ENCODE measurements around the gene KRTAP10-9.
"Not testable (repeated sequence)": the region's sequence is repeated elsewhere in the genome, so short reads cannot be mapped to it uniquely, and the experiment has no call there.

The KRTAP10-9 gene

DNA sequence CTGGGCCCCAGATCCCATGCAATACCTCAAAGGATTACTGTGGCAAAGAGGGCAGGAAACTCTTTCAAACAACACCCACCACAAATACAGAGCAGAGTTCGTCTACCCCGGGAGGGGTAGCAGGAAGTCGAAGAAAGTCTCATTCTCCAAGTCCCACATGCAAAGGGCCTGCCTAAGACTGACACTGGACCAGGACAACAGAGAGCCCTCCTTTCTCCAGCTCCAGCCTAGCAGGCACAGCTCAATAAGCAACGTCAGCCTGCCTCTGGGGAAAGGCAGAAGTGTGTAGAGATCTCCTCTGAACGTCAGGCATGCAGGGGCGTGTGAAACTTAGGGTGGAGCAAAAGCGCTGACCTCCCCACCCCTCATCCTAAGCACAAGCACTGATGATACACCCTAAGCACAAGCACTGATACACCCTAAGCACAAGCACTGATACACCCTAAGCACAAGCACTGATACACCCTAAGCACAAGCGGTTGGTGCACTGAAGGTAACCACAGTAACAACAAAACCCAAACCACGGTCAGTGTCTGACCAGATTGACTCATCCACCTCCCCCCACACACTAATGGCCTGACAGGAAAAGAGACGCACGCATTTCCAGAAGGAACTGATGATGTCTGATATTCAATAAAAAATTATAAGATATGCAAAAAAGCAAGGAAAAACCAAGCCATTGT lies 32.2 kb downstream of the KRTAP10-9 start:
- no peaks in the 10 kb centered on the region for H3K36me3 ChIP-seq (ENCODE audit: control insufficient read depth in 2 of 2, insufficient read depth in 1 of 2, low read length in 2 of 2)
- CTCF ChIA-PET, result interaction anchor here (0.6 kb wide), 1 partner anchor 282 kb away, joined by 4 read pairs; no protein-coding TSS in a partner anchor

DNA sequence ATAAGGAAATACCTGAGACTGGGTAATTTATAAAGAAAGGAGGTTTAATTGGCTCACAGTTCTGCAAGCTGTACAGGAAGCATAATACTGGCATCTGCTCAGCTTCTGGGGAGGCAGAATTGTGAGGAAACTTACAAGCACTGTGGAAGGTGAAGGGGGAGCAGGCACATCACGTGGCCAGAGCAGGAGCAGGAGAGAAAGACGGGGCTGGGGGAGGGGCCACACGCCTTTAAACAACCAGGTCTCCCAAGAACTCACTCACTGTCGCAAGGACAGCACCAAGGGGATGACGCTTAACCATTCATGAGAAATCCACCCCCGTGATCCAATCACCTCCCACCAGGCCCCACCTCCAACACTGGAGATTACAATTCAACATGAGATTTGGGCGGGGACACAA lies 34.7 kb downstream of the KRTAP10-9 start:
- TF ChIP-seq EGR2 (tag by site-specific recombination; IDR thresholded peaks at IDR 0.05; ENCODE audit: low read depth), result 0 out of 2 replicates have a peak, but pooled peaks have one; percentile 12
- H3K27ac ChIP-seq (ENCODE audit: extremely low read depth, low read depth, low read length); H3K9me3 ChIP-seq (ENCODE audit: control insufficient read depth, insufficient read depth, low read depth, low read length); CTCF ChIA-PET; H3K36me3 ChIP-seq (ENCODE audit: control insufficient read depth in 2 of 2, insufficient read depth in 1 of 2, low read length in 2 of 2); POLR2A ChIA-PET; H3K4me1 ChIP-seq (ENCODE audit: control insufficient read depth, insufficient read depth, low read length); H3K4me3 ChIP-seq (ENCODE audit: low read depth, low read length): not testable (repeated sequence)

More for the DNA sequence above, 32.2 kb downstream of the KRTAP10-9 start:
- Histone ChIP-seq H3K4me3 (ENCODE audit: low read depth, low read length) (no peak overlapping the region), H3K9me3 (ENCODE audit: control insufficient read depth, insufficient read depth, low read depth, low read length) (no peaks in the 10 kb centered on the region), H3K4me1 (ENCODE audit: control insufficient read depth, insufficient read depth, low read length) (no peaks in the 10 kb centered on the region), H3K27ac (ENCODE audit: extremely low read depth, low read depth, low read length) (no peak overlapping the region)
- POLR2A ChIA-PET, result no interaction called here
- TF ChIP-seq, protein P1, sequence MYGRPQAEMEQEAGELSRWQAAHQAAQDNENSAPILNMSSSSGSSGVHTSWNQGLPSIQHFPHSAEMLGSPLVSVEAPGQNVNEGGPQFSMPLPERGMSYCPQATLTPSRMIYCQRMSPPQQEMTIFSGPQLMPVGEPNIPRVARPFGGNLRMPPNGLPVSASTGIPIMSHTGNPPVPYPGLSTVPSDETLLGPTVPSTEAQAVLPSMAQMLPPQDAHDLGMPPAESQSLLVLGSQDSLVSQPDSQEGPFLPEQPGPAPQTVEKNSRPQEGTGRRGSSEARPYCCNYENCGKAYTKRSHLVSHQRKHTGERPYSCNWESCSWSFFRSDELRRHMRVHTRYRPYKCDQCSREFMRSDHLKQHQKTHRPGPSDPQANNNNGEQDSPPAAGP (tag by site-specific recombination; IDR thresholded peaks at IDR 0.05), result 0 out of 2 replicates have a peak, but pooled peaks have one; percentile 42
- TF ChIP-seq KLF1 (tag by site-specific recombination; IDR thresholded peaks at IDR 0.05) (peak; percentile 48; the same call in 1 of the 2 replicates), ZNF16 (tag by site-specific recombination; IDR thresholded peaks at IDR 0.05; ENCODE audit: low read depth) (no peak), ZNF350 (tag by site-specific recombination; IDR thresholded peaks at IDR 0.05) (no peak), ZNF221 (tag by site-specific recombination; IDR thresholded peaks at IDR 0.05; ENCODE audit: borderline replicate concordance) (no peak)

DNA sequence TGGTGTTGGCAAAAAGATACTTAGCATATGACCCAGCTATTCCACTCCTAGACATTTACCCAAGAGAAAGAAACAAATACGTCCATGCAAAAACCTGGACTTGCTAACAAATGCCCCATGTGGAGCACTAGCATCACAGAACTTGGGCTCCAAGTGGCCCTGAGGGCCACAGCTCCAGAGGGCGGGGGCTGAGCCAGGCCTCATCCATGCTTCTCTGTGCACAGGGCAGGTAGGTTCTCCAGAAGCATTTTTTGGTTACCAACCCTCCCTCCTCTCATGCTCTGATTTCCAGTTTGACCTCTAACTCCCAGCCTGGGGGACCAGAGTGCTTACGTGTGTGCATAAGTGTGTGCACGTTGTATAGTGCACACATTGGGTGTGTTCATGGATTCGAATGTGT lies 37.8 kb downstream of the KRTAP10-9 start:
- no peak overlapping the region for H3K27ac ChIP-seq (ENCODE audit: extremely low read depth, low read depth, low read length)
- ChIA-PET POLR2A (no interaction called here), CTCF (no interaction called here)
- H3K36me3 ChIP-seq (ENCODE audit: control insufficient read depth in 2 of 2, insufficient read depth in 1 of 2, low read length in 2 of 2), result no peaks in the 10 kb centered on the region
- no peak overlapping the region for H3K4me3 ChIP-seq (ENCODE audit: low read depth, low read length)
- no peaks in the 10 kb centered on the region for H3K9me3 ChIP-seq (ENCODE audit: control insufficient read depth, insufficient read depth, low read depth, low read length)
- no peaks in the 10 kb centered on the region for H3K4me1 ChIP-seq (ENCODE audit: control insufficient read depth, insufficient read depth, low read length)
- TF ChIP-seq WT1 (tag by site-specific recombination; IDR thresholded peaks at IDR 0.05) (no peak), ZNF274 (IDR thresholded peaks at IDR 0.05; ENCODE audit: low read length) (no peak), ZNF274 (tag by site-specific recombination; IDR thresholded peaks at IDR 0.05; ENCODE audit: borderline replicate concordance) (no peak), ZNF19 (tag by site-specific recombination; IDR thresholded peaks at IDR 0.05; ENCODE audit: low read depth) (no peak), ZNF146 (tag by site-specific recombination; IDR thresholded peaks at IDR 0.05) (no peak), SP7 (tag by site-specific recombination; IDR thresholded peaks at IDR 0.05) (no peak), ZNF76 (tag by site-specific recombination; IDR thresholded peaks at IDR 0.05; ENCODE audit: borderline replicate concordance, low read depth) (no peak), BCL11A (tag by site-specific recombination; IDR thresholded peaks at IDR 0.05; ENCODE audit: low read depth) (no peak), GFI1B (tag by site-specific recombination; IDR thresholded peaks at IDR 0.05) (no peak), ZNF16 (tag by site-specific recombination; IDR thresholded peaks at IDR 0.05; ENCODE audit: low read depth) (no peak), ZSCAN23 (tag by site-specific recombination; IDR thresholded peaks at IDR 0.05) (no peak), ZNF426 (tag by site-specific recombination; IDR thresholded peaks at IDR 0.05) (no peak), HOXC10 (CRISPR knock-in tag; IDR thresholded peaks at IDR 0.05) (no peak)
- TF ChIP-seq, protein P2, sequence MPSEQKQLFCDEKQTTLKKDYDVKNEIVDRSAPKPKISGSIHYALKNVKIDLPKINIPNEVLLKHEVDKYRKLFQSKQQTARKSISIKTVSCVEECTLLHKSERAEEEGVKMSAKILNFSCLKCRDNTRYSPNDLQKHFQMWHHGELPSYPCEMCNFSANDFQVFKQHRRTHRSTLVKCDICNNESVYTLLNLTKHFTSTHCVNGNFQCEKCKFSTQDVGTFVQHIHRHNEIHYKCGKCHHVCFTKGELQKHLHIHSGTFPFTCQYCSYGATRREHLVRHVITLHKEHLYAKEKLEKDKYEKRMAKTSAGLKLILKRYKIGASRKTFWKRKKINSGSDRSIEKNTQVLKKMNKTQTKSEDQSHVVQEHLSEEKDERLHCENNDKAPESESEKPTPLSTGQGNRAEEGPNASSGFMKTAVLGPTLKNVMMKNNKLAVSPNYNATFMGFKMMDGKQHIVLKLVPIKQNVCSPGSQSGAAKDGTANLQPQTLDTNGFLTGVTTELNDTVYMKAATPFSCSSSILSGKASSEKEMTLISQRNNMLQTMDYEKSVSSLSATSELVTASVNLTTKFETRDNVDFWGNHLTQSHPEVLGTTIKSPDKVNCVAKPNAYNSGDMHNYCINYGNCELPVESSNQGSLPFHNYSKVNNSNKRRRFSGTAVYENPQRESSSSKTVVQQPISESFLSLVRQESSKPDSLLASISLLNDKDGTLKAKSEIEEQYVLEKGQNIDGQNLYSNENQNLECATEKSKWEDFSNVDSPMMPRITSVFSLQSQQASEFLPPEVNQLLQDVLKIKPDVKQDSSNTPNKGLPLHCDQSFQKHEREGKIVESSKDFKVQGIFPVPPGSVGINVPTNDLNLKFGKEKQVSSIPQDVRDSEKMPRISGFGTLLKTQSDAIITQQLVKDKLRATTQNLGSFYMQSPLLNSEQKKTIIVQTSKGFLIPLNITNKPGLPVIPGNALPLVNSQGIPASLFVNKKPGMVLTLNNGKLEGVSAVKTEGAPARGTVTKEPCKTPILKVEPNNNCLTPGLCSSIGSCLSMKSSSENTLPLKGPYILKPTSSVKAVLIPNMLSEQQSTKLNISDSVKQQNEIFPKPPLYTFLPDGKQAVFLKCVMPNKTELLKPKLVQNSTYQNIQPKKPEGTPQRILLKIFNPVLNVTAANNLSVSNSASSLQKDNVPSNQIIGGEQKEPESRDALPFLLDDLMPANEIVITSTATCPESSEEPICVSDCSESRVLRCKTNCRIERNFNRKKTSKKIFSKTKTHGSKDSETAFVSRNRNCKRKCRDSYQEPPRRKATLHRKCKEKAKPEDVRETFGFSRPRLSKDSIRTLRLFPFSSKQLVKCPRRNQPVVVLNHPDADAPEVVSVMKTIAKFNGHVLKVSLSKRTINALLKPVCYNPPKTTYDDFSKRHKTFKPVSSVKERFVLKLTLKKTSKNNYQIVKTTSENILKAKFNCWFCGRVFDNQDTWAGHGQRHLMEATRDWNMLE (tag by site-specific recombination; conservative IDR thresholded peaks at IDR 0.05; ENCODE audit: low read depth), result no peak
- TF ChIP-seq, protein P1 (tag by site-specific recombination; IDR thresholded peaks at IDR 0.05), result no peak
- TF ChIP-seq, protein P3, sequence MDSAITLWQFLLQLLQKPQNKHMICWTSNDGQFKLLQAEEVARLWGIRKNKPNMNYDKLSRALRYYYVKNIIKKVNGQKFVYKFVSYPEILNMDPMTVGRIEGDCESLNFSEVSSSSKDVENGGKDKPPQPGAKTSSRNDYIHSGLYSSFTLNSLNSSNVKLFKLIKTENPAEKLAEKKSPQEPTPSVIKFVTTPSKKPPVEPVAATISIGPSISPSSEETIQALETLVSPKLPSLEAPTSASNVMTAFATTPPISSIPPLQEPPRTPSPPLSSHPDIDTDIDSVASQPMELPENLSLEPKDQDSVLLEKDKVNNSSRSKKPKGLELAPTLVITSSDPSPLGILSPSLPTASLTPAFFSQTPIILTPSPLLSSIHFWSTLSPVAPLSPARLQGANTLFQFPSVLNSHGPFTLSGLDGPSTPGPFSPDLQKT (IDR thresholded peaks at IDR 0.05; ENCODE audit: borderline replicate concordance, low read depth, low read length), result no peak

Data from HEK293 (cell line).